Smooth muscle cell (in vitro differentiated cells): ENCODE results near the gene GUCD1. TPM values are rescaled to one million over a fixed set of nuclear protein-coding genes. Genes with fewer than 3 reads are reported as not detected.
"Not testable (repeated sequence)": the region's sequence is repeated elsewhere in the genome, so short reads cannot be mapped to it uniquely, and the experiment has no call there.

Experiments
- DNase-seq: peaks from one replicate; lab custom pipeline; 2025; ENCODE audit not compliant: unreplicated experiment; lab: John Stamatoyannopoulos, UW
- H2AFZ ChIP-seq: fragments of 200-600 bp; sonication (generic); 2 replicates; pipeline ENCODE4 v1.6.0; 2016; ENCODE audit warnings: antibody characterized with exemption, low read depth, mild to moderate bottlenecking
- H3F3A ChIP-seq: fragments of 200-600 bp; sonication (generic); 2 replicates; pipeline ENCODE4 v1.6.0; 2017; ENCODE audit warnings: antibody characterized with exemption, low read depth
- H3K27ac ChIP-seq: fragments of 200-600 bp; sonication (generic); 2 replicates; pipeline ENCODE4 v1.5.1; 2016; ENCODE audit warnings: low read depth, mild to moderate bottlenecking
- H3K27me3 ChIP-seq: fragments of 200-600 bp; sonication (generic); 2 replicates; pipeline ENCODE4 v1.6.1; 2016; ENCODE audit warnings: low read depth, mild to moderate bottlenecking
- H3K36me3 ChIP-seq: fragments of 200-600 bp; sonication (generic); 2 replicates; pipeline ENCODE4 v1.5.1; 2016; ENCODE audit warnings: low read depth
- H3K4me1 ChIP-seq: fragments of 200-600 bp; sonication (generic); 2 replicates; pipeline ENCODE4 v1.5.1; 2016; ENCODE audit warnings: low read depth
- H3K4me2 ChIP-seq: fragments of 200-600 bp; sonication (generic); 2 replicates; pipeline ENCODE4 v1.6.0; 2016; ENCODE audit warnings: mild to moderate bottlenecking
- H3K4me3 ChIP-seq: fragments of 200-600 bp; sonication (generic); 2 replicates; pipeline ENCODE4 v1.5.1; 2016; ENCODE audit warnings: mild to moderate bottlenecking
- H3K79me2 ChIP-seq: fragments of 200-600 bp; sonication (generic); 2 replicates; pipeline ENCODE4 v1.6.0; 2016; ENCODE audit warnings: low read depth, mild to moderate bottlenecking
- H3K9ac ChIP-seq: fragments of 200-600 bp; sonication (generic); 2 replicates; pipeline ENCODE4 v1.6.0; 2016; ENCODE audit warnings: low read depth
- H3K9me3 ChIP-seq: fragments of 200-600 bp; sonication (generic); replicated peaks from 2 replicates; pipeline ENCODE4 v1.5.1; 2016; ENCODE audit warnings: low read depth
- H4K20me1 ChIP-seq: fragments of 200-600 bp; sonication (generic); 2 replicates; pipeline ENCODE4 v1.6.0; 2016; ENCODE audit warnings: low read depth
- CTCF ChIP-seq: fragments of 200-600 bp; sonication (generic); IDR thresholded peaks from 2 replicates; pipeline ENCODE4 v1.5.1; 2017; ENCODE audit warnings: borderline replicate concordance, mild to moderate bottlenecking, antibody characterized with exemption; ENCODE audit not compliant: insufficient read depth, poor library complexity, severe bottlenecking
- WGBS: methylation state at CpG from one replicate; pipeline ENCODE4 v1.1.7; 2016; ENCODE audit warnings: low lambda C conversion rate; 5-methylcytosine and 5-hydroxymethylcytosine counted together
- polyA plus RNA-seq: library from polyadenylated mRNA; unstranded; fragments of >200 nt; fragmentation: Nextera tagmentation; extraction: Ambion mirVana; gene quantifications from 2 replicates; pipeline ENCODE4 v1.2.1, GENCODE V29; 2016
- total RNA-seq: library from RNA; depleted of rRNA; stranded (reverse); fragments of >200 nt; gene quantifications from 2 replicates; pipeline ENCODE4 v1.2.3, GENCODE V29; 2014

Gene GUCD1
- total and polyA plus RNA-seq, 2 experiments from 2014 or later: 54.3 to 56.0 TPM

- H3K9ac ChIP-seq: peak within 1 kb of the TSS; percentile 93
- peak within 1 kb of the TSS; percentile 95 for H2AFZ ChIP-seq
- peak; percentile 99 for DNase-seq
- peaks cover 17% of the 10 kb centered on the region for H3K4me1 ChIP-seq
- peak within 1 kb of the TSS; percentile 83 for H3K27ac ChIP-seq
- 1% methylated on average over 55 of the region's 59 CpGs for WGBS
- H3K79me2 ChIP-seq: peaks cover 84% of the 10 kb centered on the region
- no peak for TF ChIP-seq CTCF
- peak within 1 kb of the TSS; percentile 91 for H3K4me2 ChIP-seq
- H3K4me3 ChIP-seq: peak within 1 kb of the TSS; percentile 85
- H3F3A ChIP-seq: no peaks in the 10 kb centered on the region
- no peaks in the 10 kb centered on the region for H3K36me3 ChIP-seq
- H3K9me3 ChIP-seq: no peaks in the 10 kb centered on the region
- peaks cover 69% of the 10 kb centered on the region for H4K20me1 ChIP-seq
- H3K27me3 ChIP-seq: no peaks in the 10 kb centered on the region
Measured at GRCh38 chr22:24555165-24556039, 464 bp upstream of the GUCD1 start, which contains the start of gene SNRPD3. TSS of gene SNRPD3 (plus strand) at chr22:24555999. CDS start at chr22:24557675, 1,676 bp downstream.

GRCh38 chr22:24553597-24554312, 1.2 kb downstream of the GUCD1 start:
- no peak for DNase-seq
- Histone ChIP-seq H2AFZ (no peak overlapping the region), H3K4me2 (peak overlapping the region; percentile 91), H4K20me1 (peaks cover 70% of the 10 kb centered on the region), H3K36me3 (no peaks in the 10 kb centered on the region), H3K79me2 (peaks cover 79% of the 10 kb centered on the region), H3K27me3 (no peaks in the 10 kb centered on the region), H3K27ac (peak overlapping the region; percentile 83), H3K9me3 (no peaks in the 10 kb centered on the region), H3K4me3 (peak overlapping the region; percentile 85), H3K4me1 (peaks cover 17% of the 10 kb centered on the region), H3K9ac (peak overlapping the region; percentile 93), H3F3A (no peaks in the 10 kb centered on the region)
- TF ChIP-seq CTCF: no peak
- 58% methylated on average over 11 of the region's 12 CpGs for WGBS

- DNase-seq, H3F3A ChIP-seq, H3K36me3 ChIP-seq, H3K9me3 ChIP-seq, H3K9ac ChIP-seq, H2AFZ ChIP-seq, H3K27me3 ChIP-seq: not testable (repeated sequence)
- Histone ChIP-seq H3K4me2 (peak overlapping the region; percentile 91), H3K79me2 (peaks cover 73% of the 10 kb centered on the region), H3K27ac (peak overlapping the region; percentile 83), H3K4me3 (peak overlapping the region; percentile 85), H4K20me1 (peaks cover 72% of the 10 kb centered on the region), H3K4me1 (peaks cover 17% of the 10 kb centered on the region)
- WGBS: 91% methylated on average over 10 of the region's 10 CpGs
Measured at GRCh38 chr22:24552503-24553286, 2.2 kb downstream of the GUCD1 start.
